Smooth muscle cell of the brain vasculature (primary cell): ENCODE results near the gene STX1A.

ENCODE experiments used
- DNase-seq: peaks from one replicate; pipeline ENCODE4 v3.0.0-alpha.2; 2012; ENCODE audit warnings: low read depth, low spot score

Gene STX1A

GRCh38 chr7:73649576-73649975 is 69.9 kb downstream of the STX1A start:
- no peak for DNase-seq
